ENCODE results near the gene THBS3.
"Not testable (repeated sequence)": the region's sequence is repeated elsewhere in the genome, so short reads cannot be mapped to it uniquely, and the experiment has no call there.

The THBS3 gene

GRCh38 chr1:155172732-155173477 lies 34.8 kb downstream of the THBS3 start, which contains the start of gene KRTCAP2:
TSS of gene KRTCAP2 (minus strand) at chr1:155173304. CDS start at chr1:155173224, 80 bp downstream.
- peak; percentile 86 to 94 (median 91) for DNase-seq

- DNase-seq, result no peak
These were observed 35.6 kb downstream of the THBS3 start for GRCh38 chr1:155171836-155172731.

- DNase-seq, result no peak
These were observed 36.9 kb downstream of the THBS3 start for GRCh38 chr1:155170806-155171205.

GRCh38 chr1:155170101-155170785 lies 37.5 kb downstream of the THBS3 start:
- DNase-seq, result no peak

- no peak for DNase-seq
These were observed 38.2 kb downstream of the THBS3 start for GRCh38 chr1:155169541-155169940.

- no peak for DNase-seq
These were observed 39.1 kb downstream of the THBS3 start for GRCh38 chr1:155168456-155169210.

GRCh38 chr1:155168105-155168445 lies 39.6 kb downstream of the THBS3 start:
- DNase-seq, result not testable (repeated sequence)

GRCh38 chr1:155167166-155168104 lies 40.3 kb downstream of the THBS3 start:
- DNase-seq, result peak; percentile 62 to 88 (median 78)

- DNase-seq, result no peak
These were observed 41.1 kb downstream of the THBS3 start for GRCh38 chr1:155166471-155167165.

GRCh38 chr1:155166051-155166470 lies 41.6 kb downstream of the THBS3 start:
- no peak for DNase-seq

- not testable (repeated sequence) for DNase-seq
These were observed 43.1 kb downstream of the THBS3 start for GRCh38 chr1:155164625-155165024.

- not testable (repeated sequence) for DNase-seq
These were observed 43.9 kb downstream of the THBS3 start for GRCh38 chr1:155163785-155164184.

GRCh38 chr1:155162631-155163030 lies 45.1 kb downstream of the THBS3 start:
- DNase-seq, result not testable (repeated sequence)

- DNase-seq, result no peak
These were observed 47.6 kb downstream of the THBS3 start for GRCh38 chr1:155160128-155160527.

GRCh38 chr1:155158991-155159390 lies 48.7 kb downstream of the THBS3 start:
- DNase-seq, result no peak

- not testable (repeated sequence) for DNase-seq
These were observed 51.6 kb downstream of the THBS3 start for GRCh38 chr1:155155996-155156643.
